ENCODE results near the gene PUS7L. TPM values are rescaled to one million over a fixed set of nuclear protein-coding genes. Genes with fewer than 3 reads are reported as not detected.

The PUS7L gene
- total RNA-seq, 1 experiment from 2014 or later: 14.4 TPM

DNA sequence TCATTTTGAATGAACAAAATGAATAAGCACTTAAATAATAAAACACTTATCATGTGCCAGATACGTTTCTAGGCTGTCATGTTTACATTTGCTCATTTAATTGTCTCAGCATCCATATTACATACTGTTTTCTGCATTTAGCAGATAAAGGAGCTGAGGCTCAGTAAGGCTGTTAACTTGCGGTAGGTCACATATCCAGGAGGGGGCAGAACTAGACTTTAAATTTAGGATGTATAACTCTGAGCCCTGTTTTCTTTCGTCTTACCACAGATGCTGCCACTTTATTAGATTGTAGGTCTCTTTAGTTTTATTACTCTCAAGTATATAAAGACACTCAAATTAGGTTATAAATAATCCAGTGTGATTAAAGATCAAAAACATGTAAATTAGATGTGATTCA, 17.9 kb upstream of the PUS7L start:
- peaks cover 0 to 3% (median 0%) of the 10 kb centered on the region in 3 experiments; a peak in 2 of 7 replicates for H3K36me3 Mint-ChIP-seq (ENCODE audit: insufficient read depth in 1 of 3, low read depth in 3 of 3)
- Histone ChIP-seq H3K79me1 (ENCODE audit: insufficient read depth, low read depth, low read length, poor library complexity, severe bottlenecking) (no peaks in the 10 kb centered on the region), H3K4ac (ENCODE audit: low read depth, low read length) (no peak overlapping the region), H3K18ac (ENCODE audit: insufficient read length, low read depth, low read length) (no peak overlapping the region), H3K27me3 (ENCODE audit: insufficient read depth, low read length) (no peaks in the 10 kb centered on the region), H3K79me2 (ENCODE audit: insufficient read depth, low read length) (no peaks in the 10 kb centered on the region), H2BK120ac (ENCODE audit: low read depth, low read length, poor library complexity, severe bottlenecking) (no peak overlapping the region), H4K91ac (ENCODE audit: insufficient read length, low read depth, low read length) (no peak overlapping the region), H2BK15ac (ENCODE audit: low read depth, low read length) (no peak overlapping the region), H3K27ac (ENCODE audit: insufficient read length, low read depth, low read length) (no peak overlapping the region), H3K23ac (ENCODE audit: insufficient read length, low read depth, low read length) (no peak overlapping the region), H3K9me3 (ENCODE audit: control insufficient read depth, low read depth, low read length) (no peaks in the 10 kb centered on the region), H3T11ph (ENCODE audit: low read length) (no peak overlapping the region), H3K9ac (ENCODE audit: extremely low read depth, insufficient read length, low read length) (no peak overlapping the region), H2AK5ac (ENCODE audit: insufficient read length, low read length) (no peak overlapping the region), H4K8ac (replicated peaks; ENCODE audit: insufficient read length, low read depth, low read length) (no peak overlapping the region), H3K56ac (ENCODE audit: insufficient read length, low read depth, low read length) (no peak overlapping the region), H2BK12ac (ENCODE audit: insufficient read length, low read depth, low read length) (no peak overlapping the region), H3K4me2 (ENCODE audit: insufficient read depth, insufficient read length, low read length) (no peak overlapping the region), H2AFZ (ENCODE audit: low read length) (no peak overlapping the region), H2BK5ac (ENCODE audit: insufficient read length, low read length) (no peak overlapping the region), H4K5ac (ENCODE audit: insufficient read length, low read depth, low read length) (no peak overlapping the region), H3K23me2 (ENCODE audit: insufficient read length, low read depth, low read length, poor library complexity, severe bottlenecking) (no peaks in the 10 kb centered on the region), H3K14ac (ENCODE audit: insufficient read depth, low read length) (no peak overlapping the region), H2BK20ac (ENCODE audit: low read depth, low read length, poor library complexity, severe bottlenecking) (no peak overlapping the region), H3K4me1 (ENCODE audit: insufficient read depth, low read length) (no peaks in the 10 kb centered on the region), H4K20me1 (ENCODE audit: control insufficient read depth, insufficient read depth, insufficient read length) (no peaks in the 10 kb centered on the region)
- no peaks in the 10 kb centered on the region for H3K4me1 Mint-ChIP-seq
- no peak for DNase-seq
- no peak overlapping the region for H3K27ac Mint-ChIP-seq
- H3K9me3 Mint-ChIP-seq: peaks cover 0 to 2% of the 10 kb centered on the region in 2 experiments; a peak in 1 of 5 replicates
- no peak overlapping the region for H3K4me3 Mint-ChIP-seq
- H3K27me3 Mint-ChIP-seq (ENCODE audit: low read depth): no peaks in the 10 kb centered on the region
- TF ChIP-seq, protein P1, sequence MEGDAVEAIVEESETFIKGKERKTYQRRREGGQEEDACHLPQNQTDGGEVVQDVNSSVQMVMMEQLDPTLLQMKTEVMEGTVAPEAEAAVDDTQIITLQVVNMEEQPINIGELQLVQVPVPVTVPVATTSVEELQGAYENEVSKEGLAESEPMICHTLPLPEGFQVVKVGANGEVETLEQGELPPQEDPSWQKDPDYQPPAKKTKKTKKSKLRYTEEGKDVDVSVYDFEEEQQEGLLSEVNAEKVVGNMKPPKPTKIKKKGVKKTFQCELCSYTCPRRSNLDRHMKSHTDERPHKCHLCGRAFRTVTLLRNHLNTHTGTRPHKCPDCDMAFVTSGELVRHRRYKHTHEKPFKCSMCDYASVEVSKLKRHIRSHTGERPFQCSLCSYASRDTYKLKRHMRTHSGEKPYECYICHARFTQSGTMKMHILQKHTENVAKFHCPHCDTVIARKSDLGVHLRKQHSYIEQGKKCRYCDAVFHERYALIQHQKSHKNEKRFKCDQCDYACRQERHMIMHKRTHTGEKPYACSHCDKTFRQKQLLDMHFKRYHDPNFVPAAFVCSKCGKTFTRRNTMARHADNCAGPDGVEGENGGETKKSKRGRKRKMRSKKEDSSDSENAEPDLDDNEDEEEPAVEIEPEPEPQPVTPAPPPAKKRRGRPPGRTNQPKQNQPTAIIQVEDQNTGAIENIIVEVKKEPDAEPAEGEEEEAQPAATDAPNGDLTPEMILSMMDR (conservative IDR thresholded peaks at IDR 0.05): peak; percentile 66
- no CpG with 5 or more reads among the region's 3 CpGs for WGBS (ENCODE audit: extremely low coverage, insufficient read length, low lambda C conversion rate)

Data from H9 (cell line).